CD4-positive, alpha-beta T cell treated with Interleukin-2 at 100 ng/mL for 4 hours (primary cell): Measurements from ENCODE around the gene TRIM24.
A peak's percentile ranks its signal among the peaks of the same experiment; 100 is the strongest.
"Not testable (repeated sequence)": the region's sequence is repeated elsewhere in the genome, so short reads cannot be mapped to it uniquely, and the experiment has no call there.

Experiments
- DNase-seq: peaks from one replicate; pipeline ENCODE4 v3.0.0-alpha.2; 2020; ENCODE audit warnings: low spot score

Gene TRIM24

GRCh38 chr7:138460649-138461607 is 869 bp downstream of the TRIM24 start:
- DNase-seq = peak; percentile 44

GRCh38 chr7:138463291-138463618 is 3.2 kb downstream of the TRIM24 start:
- not testable (repeated sequence) for DNase-seq

- DNase-seq = no peak
Measured at GRCh38 chr7:138465046-138465445, 5.0 kb downstream of the TRIM24 start.

- DNase-seq = not testable (repeated sequence)
Measured at GRCh38 chr7:138466069-138466756, 6.2 kb downstream of the TRIM24 start.

GRCh38 chr7:138468244-138469123 is 8.4 kb downstream of the TRIM24 start:
- DNase-seq = no peak

GRCh38 chr7:138470391-138471157 is 10.5 kb downstream of the TRIM24 start:
- DNase-seq = no peak

GRCh38 chr7:138472292-138473079 is 12.4 kb downstream of the TRIM24 start:
- no peak for DNase-seq

- DNase-seq = no peak
Measured at GRCh38 chr7:138475377-138475776, 15.3 kb downstream of the TRIM24 start.

- DNase-seq = no peak
Measured at GRCh38 chr7:138477081-138477578, 17.1 kb downstream of the TRIM24 start.

GRCh38 chr7:138477581-138477980 is 17.5 kb downstream of the TRIM24 start:
- no peak for DNase-seq

GRCh38 chr7:138478499-138478908 is 18.4 kb downstream of the TRIM24 start:
- no peak for DNase-seq

GRCh38 chr7:138480527-138480926 is 20.5 kb downstream of the TRIM24 start:
- no peak for DNase-seq

- DNase-seq = no peak
Measured at GRCh38 chr7:138481447-138482380, 21.7 kb downstream of the TRIM24 start.

GRCh38 chr7:138483531-138483930 is 23.5 kb downstream of the TRIM24 start:
- no peak for DNase-seq

GRCh38 chr7:138485508-138485907 is 25.4 kb downstream of the TRIM24 start:
- not testable (repeated sequence) for DNase-seq

- DNase-seq = not testable (repeated sequence)
Measured at GRCh38 chr7:138489139-138489538, 29.1 kb downstream of the TRIM24 start.

- DNase-seq = no peak
Measured at GRCh38 chr7:138491612-138492386, 31.7 kb downstream of the TRIM24 start.

GRCh38 chr7:138492423-138492822 is 32.4 kb downstream of the TRIM24 start:
- no peak for DNase-seq
